Activated CD4-positive, alpha-beta memory T cell treated with anti-CD3 and anti-CD28 coated beads for 36 hours (primary cell): ENCODE data around the gene AP4M1. TPM values are rescaled to one million over a fixed set of nuclear protein-coding genes. Genes with fewer than 3 reads are reported as not detected.

Experiments used
- CTCF ChIA-PET: fragments of 350-600 bp; sonication (Branson Sonifier 250); formaldehyde crosslinking; loops from one replicate; lab custom pipeline; 2021; ENCODE audit warnings: antibody characterized with exemption, inconsistent platforms; lab: Charles Lee
- POLR2A ChIA-PET: fragments of 350-600 bp; sonication (Branson Sonifier 250); formaldehyde crosslinking; loops from one replicate; lab custom pipeline; 2021; ENCODE audit warnings: antibody characterized with exemption; lab: Charles Lee
- DNase-seq: peaks from one replicate; pipeline ENCODE4 v3.0.0-alpha.2; 2020
- H3K27ac Mint-ChIP-seq: one replicate; pipeline ENCODE4 v1.8.0; 2021; ENCODE audit warnings: mixed read lengths
- H3K27me3 Mint-ChIP-seq: one replicate; pipeline ENCODE4 v1.8.0; 2021; ENCODE audit warnings: mixed read lengths
- H3K36me3 Mint-ChIP-seq: one replicate; pipeline ENCODE4 v1.8.0; 2021; ENCODE audit warnings: mixed read lengths
- H3K4me1 Mint-ChIP-seq: one replicate; pipeline ENCODE4 v1.8.0; 2021; ENCODE audit warnings: low read depth, mixed read lengths
- H3K4me3 Mint-ChIP-seq: one replicate; pipeline ENCODE4 v1.8.0; 2021; ENCODE audit warnings: mild to moderate bottlenecking, mixed read lengths
- H3K9me3 Mint-ChIP-seq: one replicate; pipeline ENCODE4 v1.8.0; 2021; ENCODE audit warnings: mixed read lengths
- intact Hi-C: fragments of 100-400 bp; cut with micrococcal nuclease; formaldehyde crosslinking; loops from one replicate; pipeline ENCODE4 v1.15.1; 2023
- total RNA-seq, 2 experiments: library from RNA; stranded (reverse); gene quantifications; one replicate each; pipeline ENCODE4 v1.2.3, GENCODE V29; 2021

The AP4M1 gene
- total RNA-seq, 2 experiments from 2014 or later = 11.3 to 12.2 TPM

DNA sequence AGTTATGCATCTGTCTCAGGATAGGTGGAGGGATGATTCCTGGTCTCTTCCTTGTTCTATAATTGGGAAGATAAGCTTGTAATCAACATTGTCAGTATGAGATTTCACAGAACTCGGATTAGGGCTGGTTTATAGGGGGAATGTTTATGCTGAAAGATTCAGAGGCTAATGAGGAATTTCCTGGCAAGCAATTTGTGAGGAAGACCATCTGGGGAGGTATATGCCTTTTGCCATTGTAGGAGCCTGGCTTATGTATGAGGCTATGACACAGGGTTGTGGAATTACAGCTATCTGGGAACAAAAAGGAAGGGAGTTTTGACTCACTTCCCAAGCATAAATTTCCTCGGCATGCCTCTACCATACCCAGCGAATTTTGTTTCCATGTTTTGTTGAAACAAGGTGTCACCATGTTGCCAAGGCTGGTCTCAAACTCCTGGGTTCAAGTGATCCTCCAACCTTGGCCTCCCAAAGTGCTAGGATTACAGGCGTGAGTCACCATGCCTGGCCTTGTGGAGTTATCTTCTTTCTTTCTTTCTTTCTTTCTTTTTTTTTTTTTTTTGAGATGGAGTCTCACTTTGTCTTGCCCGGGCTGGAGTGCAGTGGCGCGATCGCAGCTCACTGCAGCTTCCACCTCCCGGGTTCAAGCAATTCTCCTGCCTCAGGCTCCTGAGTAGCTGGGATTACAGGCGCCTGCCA, 14.2 kb upstream of the AP4M1 start:
- intact Hi-C loops = loop anchor here (10.0 kb wide), 1 partner anchor 582 kb away; the partner anchor contains the start of genes ZKSCAN5 and ZNF394
- H3K4me1 Mint-ChIP-seq = peaks cover 39% of the 10 kb centered on the region
- POLR2A ChIA-PET = interaction anchor here (1.4 to 4.3 kb wide), 2 partner anchors 14 to 167 kb away, joined by 5 to 44 read pairs; partner anchors contain the start of genes AP4M1, MCM7 and TRIM4

DNA sequence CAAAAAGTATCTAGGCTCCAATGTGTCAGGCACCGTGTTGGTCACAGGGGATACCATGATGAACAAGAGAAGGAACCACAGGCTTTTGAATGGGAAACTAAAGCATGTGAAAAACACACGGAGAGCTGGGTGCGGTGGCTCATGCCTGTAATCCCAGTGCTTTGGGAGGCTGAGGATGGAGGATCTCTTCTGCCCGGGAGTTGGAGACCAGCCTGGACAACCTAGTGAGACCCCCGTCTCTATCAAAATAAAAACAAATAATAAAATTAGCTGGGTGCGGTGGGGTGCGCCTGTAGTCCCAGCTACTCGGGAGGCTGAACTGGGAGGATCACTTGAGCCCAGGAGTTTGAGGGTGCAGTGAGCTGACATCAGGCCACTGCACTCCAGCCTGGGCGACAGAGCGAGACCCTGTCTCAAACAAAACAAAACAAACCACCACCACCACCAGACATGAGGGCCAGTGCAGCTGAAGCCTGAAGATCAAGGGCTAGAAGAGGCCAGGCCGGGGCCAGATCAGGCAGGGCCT, 13.3 kb upstream of the AP4M1 start:
- CTCF ChIA-PET = no interaction called here
- DNase-seq = no peak
- intact Hi-C loops = loop anchor here (2.0 to 10.0 kb wide), 2 partner anchors 31 to 583 kb away; partner anchors contain the start of genes CNPY4, TAF6, ZKSCAN5 and ZNF394
- Mint-ChIP-seq H3K27me3 (no peaks in the 10 kb centered on the region), H3K36me3 (peaks cover 25% of the 10 kb centered on the region), H3K4me3 (peak overlapping the region; percentile 93), H3K4me1 (peaks cover 35% of the 10 kb centered on the region), H3K27ac (peak overlapping the region; percentile 95), H3K9me3 (no peaks in the 10 kb centered on the region)
- POLR2A ChIA-PET = interaction anchor here (1.0 to 4.3 kb wide), 3 partner anchors 13 to 168 kb away, joined by 3 to 44 read pairs (median 5); partner anchors contain the start of genes AP4M1, MBLAC1, MCM7 and TRIM4

More for the DNA sequence above, 14.2 kb upstream of the AP4M1 start:
- Mint-ChIP-seq H3K27ac (peak overlapping the region; percentile 76), H3K4me3 (peak overlapping the region; percentile 13), H3K36me3 (peaks cover 17% of the 10 kb centered on the region), H3K27me3 (no peaks in the 10 kb centered on the region), H3K9me3 (no peaks in the 10 kb centered on the region)
- CTCF ChIA-PET = no interaction called here
- no peak for DNase-seq

DNA sequence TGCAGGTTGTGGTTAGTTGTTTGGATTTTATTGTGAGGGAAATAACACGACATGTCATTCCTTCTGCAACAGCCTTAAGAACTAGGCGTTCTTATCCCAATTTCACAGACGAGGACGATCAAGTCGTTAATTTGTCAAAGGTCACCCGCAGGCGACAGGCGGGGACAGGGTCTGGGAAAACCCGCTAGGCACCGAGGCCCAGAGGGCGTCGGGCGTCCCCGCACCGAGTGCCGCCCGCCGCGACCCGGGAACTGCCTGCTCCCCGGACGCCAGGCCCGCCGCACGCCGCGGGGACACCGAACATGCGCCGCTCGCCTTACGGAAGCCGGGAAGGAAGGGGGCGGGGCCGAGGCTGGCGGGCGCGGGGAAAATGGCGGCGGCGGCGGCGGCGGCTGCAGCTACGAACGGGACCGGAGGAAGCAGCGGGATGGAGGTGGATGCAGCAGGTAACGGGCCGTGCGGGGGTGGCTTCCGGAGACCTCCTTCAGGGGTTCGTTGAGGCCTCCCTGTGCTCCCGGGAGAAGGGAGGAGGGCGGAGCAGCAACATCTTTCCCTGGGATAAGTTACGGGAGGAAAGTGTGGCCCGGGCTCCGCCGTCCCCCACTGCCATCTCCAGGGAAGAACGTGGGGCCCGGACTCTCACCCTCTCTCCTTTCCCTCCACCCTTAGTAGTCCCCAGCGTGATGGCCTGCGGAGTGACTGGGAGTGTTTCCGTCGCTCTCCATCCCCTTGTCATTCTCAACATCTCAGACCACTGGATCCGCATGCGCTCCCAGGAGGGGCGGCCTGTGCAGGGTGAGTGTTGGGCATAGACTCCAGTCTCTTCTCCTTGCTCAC, 12.6 kb upstream of the AP4M1 start, which contains the start of gene COPS6:
Gene COPS6 (plus strand): TSS at position 349 of the 837 bp plus-strand sequence. CDS start 22 bp downstream, at position 371.
- peak; percentile 89 for DNase-seq
- ChIA-PET POLR2A (interaction anchor here (1.0 to 4.3 kb wide), 2 partner anchors 12 to 38 kb away, joined by 3 to 44 read pairs; partner anchors contain the start of genes AP4M1, MBLAC1 and MCM7), CTCF (interaction anchor here (2.3 kb wide), 1 partner anchor 12 kb away, joined by 11 read pairs; the partner anchor contains the start of genes AP4M1 and MCM7)
- Mint-ChIP-seq H3K9me3 (no peaks in the 10 kb centered on the region), H3K4me1 (peaks cover 40% of the 10 kb centered on the region), H3K27ac (peak within 1 kb of the TSS; percentile 95), H3K27me3 (no peaks in the 10 kb centered on the region), H3K4me3 (peak within 1 kb of the TSS; percentile 93), H3K36me3 (peaks cover 32% of the 10 kb centered on the region)
- intact Hi-C loops = loop anchor here (1.0 to 10.0 kb wide), 3 partner anchors 11 to 584 kb away; partner anchors contain the start of genes CNPY4, TAF6, ZKSCAN5 and ZNF394

DNA sequence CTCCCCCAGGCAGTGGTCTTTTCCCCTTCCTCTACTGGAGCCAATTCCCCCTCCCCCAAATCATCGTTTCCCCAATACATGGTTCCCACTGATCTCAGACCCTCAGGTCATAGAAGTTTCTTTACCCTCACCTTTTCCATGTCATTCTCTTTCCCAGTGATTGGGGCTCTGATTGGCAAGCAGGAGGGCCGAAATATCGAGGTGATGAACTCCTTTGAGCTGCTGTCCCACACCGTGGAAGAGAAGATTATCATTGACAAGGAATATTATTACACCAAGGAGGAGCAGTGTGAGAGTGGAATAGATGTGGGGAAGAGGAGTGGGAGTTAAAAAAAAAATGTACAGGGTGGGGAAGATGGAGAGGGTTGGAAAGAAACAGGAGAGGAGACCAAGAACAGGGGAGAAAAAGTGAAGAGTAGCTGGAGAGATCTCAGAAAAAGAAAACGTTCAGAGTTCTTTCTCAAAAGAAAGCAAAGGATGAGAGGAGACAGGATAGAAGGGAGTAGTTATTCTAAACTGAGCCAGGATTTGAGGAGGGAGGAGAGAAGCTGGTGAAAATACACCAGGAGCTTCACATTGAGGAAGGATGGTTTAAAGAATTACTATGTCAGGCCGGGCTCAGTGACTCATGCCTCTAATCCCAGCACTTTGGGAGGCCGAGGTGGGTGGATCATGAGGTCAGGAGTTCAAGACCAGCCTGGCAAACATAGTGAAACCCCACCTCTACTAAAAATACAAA, 11.8 kb upstream of the AP4M1 start:
- peak; percentile 34 for DNase-seq
- peaks cover 36% of the 10 kb centered on the region for H3K36me3 Mint-ChIP-seq
- H3K4me1 Mint-ChIP-seq = peaks cover 40% of the 10 kb centered on the region
- peak overlapping the region; percentile 93 for H3K4me3 Mint-ChIP-seq
- POLR2A ChIA-PET = interaction anchor here (0.6 to 4.3 kb wide), 4 partner anchors 11 to 339 kb away, joined by 4 to 44 read pairs (median 8); partner anchors contain the start of genes AP4M1, MCM7 and ZCWPW1
- CTCF ChIA-PET = interaction anchor here (0.6 to 2.3 kb wide), 4 partner anchors 8 to 714 kb away, joined by 5 to 11 read pairs (median 5); partner anchors contain the start of genes AP4M1, MCM7, POP7 and ZNF3
- H3K27ac Mint-ChIP-seq = peak overlapping the region; percentile 95
- no peaks in the 10 kb centered on the region for H3K27me3 Mint-ChIP-seq
- H3K9me3 Mint-ChIP-seq = no peaks in the 10 kb centered on the region
- intact Hi-C loops = loop anchor here (1.0 to 10.0 kb wide), 3 partner anchors 11 to 585 kb away; partner anchors contain the start of genes CNPY4, TAF6, ZKSCAN5 and ZNF394

DNA sequence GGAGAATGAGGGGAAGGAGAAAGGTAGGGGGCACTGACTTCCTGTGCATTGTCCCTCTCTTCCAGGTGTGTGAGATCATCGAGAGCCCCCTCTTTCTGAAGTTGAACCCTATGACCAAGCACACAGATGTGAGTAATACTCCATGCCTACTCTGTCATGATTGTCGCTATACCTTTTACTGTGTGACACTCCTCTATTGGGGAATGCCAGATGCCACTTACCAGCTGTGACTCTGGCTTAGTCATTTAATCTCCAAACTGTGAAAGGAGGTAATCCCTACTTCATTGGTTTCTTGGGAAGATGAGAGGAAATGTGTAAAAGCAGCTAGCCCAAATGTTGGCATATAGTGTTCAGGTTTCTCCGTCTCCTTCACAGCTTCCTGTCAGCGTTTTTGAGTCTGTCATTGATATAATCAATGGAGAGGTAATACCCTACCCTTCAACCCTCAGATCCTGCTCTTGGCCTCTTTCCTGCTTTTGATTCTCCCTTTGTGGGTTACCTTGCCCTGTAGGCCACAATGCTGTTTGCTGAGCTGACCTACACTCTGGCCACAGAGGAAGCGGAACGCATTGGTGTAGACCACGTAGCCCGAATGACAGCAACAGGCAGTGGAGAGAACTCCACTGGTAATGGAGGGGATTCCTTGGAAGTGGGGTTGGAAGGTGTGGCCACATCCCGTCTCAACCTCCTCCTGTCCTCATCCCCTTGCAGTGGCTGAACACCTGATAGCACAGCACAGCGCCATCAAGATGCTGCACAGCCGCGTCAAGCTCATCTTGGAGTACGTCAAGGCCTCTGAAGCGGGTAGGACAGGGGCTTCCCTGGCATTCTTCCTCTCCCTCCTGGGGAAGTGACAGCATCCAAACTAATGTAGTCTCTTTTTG, 10.7 kb upstream of the AP4M1 start:
- Mint-ChIP-seq H3K4me3 (peak overlapping the region; percentile 53), H3K4me1 (peaks cover 49% of the 10 kb centered on the region), H3K36me3 (peaks cover 44% of the 10 kb centered on the region), H3K9me3 (no peaks in the 10 kb centered on the region), H3K27me3 (no peaks in the 10 kb centered on the region), H3K27ac (peak overlapping the region; percentile 72)
- ChIA-PET POLR2A (interaction anchor here (0.7 to 4.3 kb wide), 4 partner anchors 8 to 118 kb away, joined by 3 to 44 read pairs (median 6); partner anchors contain the start of genes AP4M1 and MCM7), CTCF (interaction anchor here (0.6 to 2.3 kb wide), 4 partner anchors 9 to 615 kb away, joined by 3 to 11 read pairs (median 5); partner anchors contain the start of genes AP4M1, MCM7, POP7 and ZNF3)
- intact Hi-C loops = no loop called here
- DNase-seq = no peak

DNA sequence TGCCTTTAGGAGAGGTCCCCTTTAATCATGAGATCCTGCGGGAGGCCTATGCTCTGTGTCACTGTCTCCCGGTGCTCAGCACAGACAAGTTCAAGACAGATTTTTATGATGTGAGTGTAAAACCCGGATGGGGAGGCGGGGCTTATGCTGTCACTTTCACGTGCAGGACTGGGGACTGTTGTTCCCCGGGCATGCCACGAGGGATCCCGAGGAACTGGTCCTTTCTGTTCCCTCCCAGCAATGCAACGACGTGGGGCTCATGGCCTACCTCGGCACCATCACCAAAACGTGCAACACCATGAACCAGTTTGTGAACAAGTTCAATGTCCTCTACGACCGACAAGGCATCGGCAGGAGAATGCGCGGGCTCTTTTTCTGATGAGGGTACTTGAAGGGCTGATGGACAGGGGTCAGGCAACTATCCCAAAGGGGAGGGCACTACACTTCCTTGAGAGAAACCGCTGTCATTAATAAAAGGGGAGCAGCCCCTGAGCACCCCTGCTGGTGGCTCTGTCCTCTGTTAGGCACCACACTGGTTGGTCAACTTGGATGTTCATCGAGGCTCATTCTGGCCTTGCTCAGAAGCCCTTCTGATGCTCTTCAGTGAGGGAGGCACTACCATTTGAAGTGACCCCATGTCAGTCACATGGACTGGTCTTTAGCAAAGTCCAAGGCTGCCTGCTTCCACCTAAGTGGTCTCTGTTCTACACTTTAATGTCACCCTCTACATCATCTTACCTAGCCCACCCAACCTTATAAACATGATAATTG, 9.8 kb upstream of the AP4M1 start:
- H3K4me1 Mint-ChIP-seq = peaks cover 51% of the 10 kb centered on the region
- CTCF ChIA-PET = interaction anchor here (1.5 kb wide), 1 partner anchor 614 kb away, joined by 5 read pairs; the partner anchor contains the start of gene POP7
- intact Hi-C loops = no loop called here
- H3K27me3 Mint-ChIP-seq = no peaks in the 10 kb centered on the region
- POLR2A ChIA-PET = interaction anchor here (0.6 to 4.3 kb wide), 2 partner anchors 9 kb away, joined by 5 to 44 read pairs; partner anchors contain the start of genes AP4M1 and MCM7
- no peaks in the 10 kb centered on the region for H3K9me3 Mint-ChIP-seq
- H3K36me3 Mint-ChIP-seq = peaks cover 52% of the 10 kb centered on the region
- peak; percentile 27 for DNase-seq
- peak overlapping the region; percentile 72 for H3K27ac Mint-ChIP-seq
- no peak overlapping the region for H3K4me3 Mint-ChIP-seq

DNA sequence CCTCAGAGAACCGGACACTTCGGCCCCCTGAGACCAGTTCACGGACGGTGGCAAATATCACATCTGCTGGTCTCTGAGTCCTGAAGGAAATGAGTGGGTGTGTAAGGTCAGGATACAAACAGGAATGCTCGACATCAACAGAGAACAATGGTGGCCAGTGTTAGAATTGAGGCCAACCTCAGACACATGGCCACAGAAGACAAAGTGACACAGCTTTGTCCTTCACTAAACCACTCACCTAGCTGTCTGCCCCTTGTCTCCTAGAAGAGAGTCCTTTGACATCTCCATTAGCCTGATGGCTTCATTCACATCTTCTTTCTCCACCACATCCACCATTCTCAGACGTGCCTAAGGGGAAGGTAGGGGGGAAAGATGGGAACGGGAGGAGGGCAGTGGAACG, 8.4 kb upstream of the AP4M1 start:
- Mint-ChIP-seq H3K27ac (no peak overlapping the region), H3K4me3 (no peak overlapping the region), H3K27me3 (no peaks in the 10 kb centered on the region), H3K4me1 (peaks cover 53% of the 10 kb centered on the region), H3K36me3 (peaks cover 63% of the 10 kb centered on the region), H3K9me3 (no peaks in the 10 kb centered on the region)
- DNase-seq = no peak
- ChIA-PET POLR2A (no interaction called here), CTCF (no interaction called here)
- intact Hi-C loops = no loop called here

DNA sequence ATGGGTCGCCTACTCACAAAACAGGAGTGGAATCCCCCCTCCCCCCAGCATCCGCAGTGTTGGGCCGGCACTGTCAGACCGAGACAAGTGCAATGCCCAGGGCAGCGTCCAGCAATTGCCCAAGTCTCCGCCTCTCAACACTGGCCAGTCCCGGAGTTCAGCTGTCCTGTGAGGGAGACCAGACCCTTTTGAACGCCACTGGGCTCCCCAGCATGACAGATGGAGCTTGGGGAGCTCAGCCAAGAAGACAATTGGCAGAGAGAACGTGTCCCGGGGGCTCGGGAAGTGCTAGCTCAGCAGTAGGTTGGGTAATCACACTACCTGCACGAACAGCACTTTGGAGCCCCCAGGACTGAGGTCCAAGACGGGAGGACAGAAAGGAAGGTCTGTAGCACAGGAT, 7.9 kb upstream of the AP4M1 start:
- Mint-ChIP-seq H3K27ac (no peak overlapping the region), H3K27me3 (no peaks in the 10 kb centered on the region), H3K4me1 (peaks cover 55% of the 10 kb centered on the region), H3K4me3 (no peak overlapping the region), H3K9me3 (no peaks in the 10 kb centered on the region), H3K36me3 (peaks cover 67% of the 10 kb centered on the region)
- no peak for DNase-seq
- CTCF ChIA-PET = no interaction called here
- intact Hi-C loops = no loop called here
- POLR2A ChIA-PET = no interaction called here

DNA sequence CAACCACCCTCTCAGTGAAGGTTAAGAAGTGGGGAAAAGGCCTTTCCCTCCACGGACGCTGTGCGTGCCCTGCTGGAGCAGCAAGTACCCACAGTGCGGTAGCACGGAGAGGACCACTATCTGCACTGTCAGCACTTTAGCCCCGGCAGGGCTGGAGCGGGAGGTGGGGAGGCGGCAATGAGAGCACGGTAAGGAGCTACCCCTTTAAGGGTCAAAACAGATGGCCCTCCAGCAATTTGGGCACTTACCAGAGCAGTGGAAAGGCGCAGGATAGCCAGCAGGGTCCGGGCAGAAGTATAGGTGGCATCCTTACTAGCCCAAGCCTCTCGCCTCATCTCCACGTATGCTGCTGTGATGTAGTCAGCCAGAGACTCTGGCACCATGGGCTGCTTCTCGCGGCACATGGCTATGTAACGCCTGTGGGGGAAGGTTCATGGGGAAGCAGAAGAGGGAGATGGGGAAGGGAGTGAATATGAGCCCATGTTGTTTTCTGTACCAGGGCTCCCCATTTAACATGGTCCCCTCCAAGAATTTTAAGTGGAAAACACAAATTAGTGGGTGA, 7.4 kb upstream of the AP4M1 start:
- peaks cover 71% of the 10 kb centered on the region for H3K36me3 Mint-ChIP-seq
- DNase-seq = no peak
- no peak overlapping the region for H3K4me3 Mint-ChIP-seq
- POLR2A ChIA-PET = no interaction called here
- H3K27ac Mint-ChIP-seq = no peak overlapping the region
- H3K9me3 Mint-ChIP-seq = no peaks in the 10 kb centered on the region
- CTCF ChIA-PET = no interaction called here
- no peaks in the 10 kb centered on the region for H3K27me3 Mint-ChIP-seq
- H3K4me1 Mint-ChIP-seq = peaks cover 59% of the 10 kb centered on the region
- intact Hi-C loops = no loop called here
